ENCODE results near the gene CDX2.
A peak's percentile ranks its signal among the peaks of the same experiment; 100 is the strongest.
"Not testable (repeated sequence)": the region's sequence is repeated elsewhere in the genome, so short reads cannot be mapped to it uniquely, and the experiment has no call there.

Gene CDX2, protein sequence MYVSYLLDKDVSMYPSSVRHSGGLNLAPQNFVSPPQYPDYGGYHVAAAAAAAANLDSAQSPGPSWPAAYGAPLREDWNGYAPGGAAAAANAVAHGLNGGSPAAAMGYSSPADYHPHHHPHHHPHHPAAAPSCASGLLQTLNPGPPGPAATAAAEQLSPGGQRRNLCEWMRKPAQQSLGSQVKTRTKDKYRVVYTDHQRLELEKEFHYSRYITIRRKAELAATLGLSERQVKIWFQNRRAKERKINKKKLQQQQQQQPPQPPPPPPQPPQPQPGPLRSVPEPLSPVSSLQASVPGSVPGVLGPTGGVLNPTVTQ

GRCh38 chr13:27969082-27969865 is at the start of gene CDX2:
Gene CDX2, minus strand, starts transcription at chr13:27969315. Its CDS starts 309 bp downstream, at chr13:27969006.
- DNase-seq = no peak

DNA sequence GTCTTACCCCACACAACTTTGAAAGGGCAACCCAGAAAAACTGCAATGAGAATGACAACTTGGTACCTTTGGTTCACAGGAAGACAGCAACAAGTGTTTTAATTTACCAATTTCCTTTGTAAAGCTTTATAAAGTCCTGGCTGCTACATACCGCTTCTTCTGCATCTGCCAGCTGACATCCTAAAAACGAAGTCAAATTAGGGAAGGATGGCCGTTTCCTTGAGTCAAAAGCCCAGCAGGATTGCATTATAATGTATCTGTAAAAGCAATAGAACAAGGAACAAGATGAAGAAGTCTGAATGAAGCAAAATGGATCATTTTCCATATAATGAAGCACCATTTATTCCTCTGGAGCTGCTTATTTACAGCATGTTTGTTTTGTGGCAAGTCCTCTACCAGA is 45.2 kb upstream of the CDX2 start:
- no peak for DNase-seq

DNA sequence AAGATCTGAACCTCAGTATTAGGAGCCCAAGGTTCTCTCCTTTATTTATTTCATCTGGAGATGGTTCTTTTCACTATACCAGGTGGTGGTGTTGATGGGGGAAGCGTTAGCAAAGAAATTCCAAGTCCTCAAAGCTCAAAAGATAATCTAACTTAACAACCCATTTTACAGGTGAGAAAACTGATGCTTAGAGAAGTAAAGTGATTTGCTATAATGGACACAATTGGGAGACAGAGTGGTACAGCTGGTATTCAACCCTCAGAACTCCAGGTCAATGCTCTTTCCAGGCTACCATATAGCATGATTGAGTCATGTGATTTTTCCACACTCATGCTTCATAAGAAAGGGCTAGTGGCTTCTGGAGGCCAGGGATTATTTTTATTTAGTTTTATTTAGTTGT is 44.4 kb upstream of the CDX2 start:
- no peak for DNase-seq

- no peak for DNase-seq
Measured at GRCh38 chr13:28012896-28013295, 43.8 kb upstream of the CDX2 start.

DNA sequence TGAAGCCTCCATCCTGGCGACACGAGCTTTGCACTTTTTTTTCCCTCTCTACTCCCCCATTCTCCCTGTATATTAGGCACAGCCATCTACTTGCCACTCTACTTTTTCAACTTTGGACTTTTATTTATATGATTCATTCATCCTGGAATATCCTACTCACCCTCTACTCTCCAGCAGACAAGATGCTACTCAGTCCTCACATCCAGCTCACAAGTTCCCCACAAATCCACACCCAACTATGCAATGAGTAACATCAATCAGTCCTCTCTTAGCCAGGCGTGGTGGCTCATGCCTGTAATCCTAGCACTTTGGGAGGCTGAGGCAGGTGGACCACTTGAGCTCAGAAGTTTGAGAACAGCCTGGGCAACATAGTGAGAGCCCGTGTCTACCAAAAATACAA is 43.3 kb upstream of the CDX2 start:
- no peak for DNase-seq

- no peak for DNase-seq
Measured at GRCh38 chr13:28010046-28010445, 40.9 kb upstream of the CDX2 start.

- DNase-seq = not testable (repeated sequence)
Measured at GRCh38 chr13:28005016-28005415, 35.9 kb upstream of the CDX2 start.

GRCh38 chr13:28002886-28003698 is 34.0 kb upstream of the CDX2 start:
- DNase-seq = no peak

DNA sequence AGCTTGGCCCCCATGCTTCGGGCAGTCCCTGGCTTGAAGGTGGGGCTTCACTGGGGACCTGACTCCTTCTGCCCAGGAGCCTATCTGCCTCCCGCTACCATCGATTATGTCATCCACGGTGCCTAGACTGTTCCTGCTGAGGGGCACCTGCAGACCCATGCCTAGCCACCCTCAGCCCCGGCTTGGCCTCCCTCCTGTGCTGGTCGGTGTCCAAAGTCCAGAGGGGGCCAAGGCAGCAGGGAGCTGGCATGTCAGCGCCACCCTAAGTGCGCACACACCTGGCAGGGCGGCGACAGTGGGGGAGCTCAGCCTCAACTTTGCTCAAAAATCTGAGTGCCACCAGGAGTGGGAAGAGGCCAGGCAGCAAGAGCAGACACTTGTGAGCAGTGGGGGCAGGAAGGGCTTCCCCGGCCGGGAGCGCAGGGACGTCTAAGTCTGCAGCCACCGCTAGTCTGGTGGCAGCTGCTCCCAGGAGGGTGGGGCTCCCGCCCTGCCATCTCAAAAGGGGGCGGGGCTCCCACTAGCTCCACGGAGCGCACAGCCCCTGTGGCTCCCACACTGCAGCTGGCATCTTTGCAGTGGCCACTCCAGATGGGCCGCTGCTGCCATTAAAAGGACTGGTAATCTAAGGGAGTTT is 32.8 kb upstream of the CDX2 start:
- no peak for DNase-seq

GRCh38 chr13:28001049-28001448 is 31.9 kb upstream of the CDX2 start:
- no peak for DNase-seq

DNA sequence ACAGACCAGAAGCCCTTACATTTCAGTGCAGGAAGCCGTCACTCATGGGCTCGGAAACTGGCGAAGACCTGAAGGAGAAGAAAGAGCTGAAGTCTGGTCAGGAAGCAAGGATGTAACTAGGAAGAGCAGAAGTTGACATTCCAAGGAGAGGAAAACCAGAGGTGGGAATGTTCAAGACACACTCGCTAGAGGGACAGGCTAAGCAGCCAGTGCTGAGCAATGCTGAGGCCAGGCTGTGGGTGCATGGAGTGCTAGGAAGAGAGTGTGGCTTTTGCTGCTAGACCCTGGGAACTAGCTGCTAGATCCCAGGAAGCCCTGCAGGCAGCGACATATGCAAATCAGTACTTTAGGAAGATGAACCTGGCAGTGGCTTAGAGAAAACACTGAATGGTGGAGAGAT is 31.5 kb upstream of the CDX2 start:
- DNase-seq = no peak

- DNase-seq = peak in 2 of 6 experiments; percentile 1 to 23
Measured at GRCh38 chr13:27997904-27998522, 28.9 kb upstream of the CDX2 start.

- no peak for DNase-seq
Measured at GRCh38 chr13:27991881-27992280, 22.8 kb upstream of the CDX2 start.

- DNase-seq = no peak
Measured at GRCh38 chr13:27988520-27988919, 19.4 kb upstream of the CDX2 start, which contains the start of gene URAD. Gene URAD, minus strand, starts transcription at chr13:27988693. Its CDS starts 56 bp downstream, at chr13:27988637.

- DNase-seq = no peak
Measured at GRCh38 chr13:27985600-27985999, 16.5 kb upstream of the CDX2 start.

DNA sequence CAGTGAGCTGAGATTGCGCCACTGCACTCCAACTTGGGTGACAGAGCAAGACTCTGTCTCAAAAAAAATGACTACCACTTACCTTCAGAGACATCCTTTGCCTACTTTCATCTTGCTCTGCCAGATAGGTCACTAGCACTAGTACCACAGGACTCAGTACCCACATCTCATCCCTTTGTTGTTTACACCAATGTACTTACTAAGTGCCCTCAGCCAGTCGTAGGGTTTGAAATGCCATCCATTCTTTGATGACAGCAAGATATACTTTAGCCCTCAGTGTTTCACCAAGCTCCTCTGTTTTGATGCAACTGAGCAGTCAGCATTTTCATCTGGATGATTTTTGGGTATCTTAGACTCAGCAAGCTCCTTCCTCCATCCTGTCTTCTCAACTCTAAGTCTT is 13.2 kb upstream of the CDX2 start:
- no peak for DNase-seq

- no peak for DNase-seq
Measured at GRCh38 chr13:27981006-27981708, 12.0 kb upstream of the CDX2 start.

GRCh38 chr13:27980280-27980998 is 11.3 kb upstream of the CDX2 start:
- DNase-seq = no peak

GRCh38 chr13:27979765-27980279 is 10.7 kb upstream of the CDX2 start:
- no peak for DNase-seq

DNA sequence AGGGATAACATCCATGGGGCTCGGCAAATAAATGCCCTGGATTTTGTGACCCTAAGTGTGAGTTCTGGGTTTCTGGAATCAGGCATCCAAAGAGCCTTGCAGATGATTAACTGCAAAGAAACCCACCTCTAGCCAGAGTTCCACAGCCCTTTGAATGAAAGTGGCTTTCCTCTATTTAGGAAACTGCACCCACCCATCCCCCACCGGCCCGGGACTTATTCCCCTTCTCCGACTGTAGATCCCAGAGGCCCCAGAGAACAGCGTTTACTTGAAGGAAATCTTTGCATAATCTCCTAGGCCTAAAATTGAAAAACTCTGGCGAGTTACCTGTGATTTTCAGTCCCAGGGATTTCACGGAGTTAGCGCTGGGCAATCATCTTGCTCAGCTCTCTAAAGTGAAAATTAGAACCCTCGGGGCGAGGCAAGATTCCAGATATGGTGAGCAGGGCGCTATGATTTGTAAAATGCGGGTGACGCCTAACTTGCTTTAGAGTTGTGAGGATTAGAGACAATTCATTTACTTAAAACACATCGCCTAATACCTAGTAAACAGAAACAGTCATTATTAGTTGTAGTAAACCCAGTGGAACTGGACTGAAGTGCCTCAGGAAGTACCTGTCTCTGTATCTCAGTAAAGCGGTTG is 10.0 kb upstream of the CDX2 start:
- DNase-seq = no peak

All from stimulated activated naive CD4-positive, alpha-beta T cell (primary cell).